ENCODE data around the gene ARHGEF4. TPM values are rescaled to one million over a fixed set of nuclear protein-coding genes. Genes with fewer than 3 reads are reported as not detected.

The ARHGEF4 gene
- total RNA-seq, 1 donor from 2014 or later: 4.8 TPM

- H4K20me1 ChIP-seq (ENCODE audit: insufficient read depth, low read length): no peaks in the 10 kb centered on the region
- Mint-ChIP-seq H3K27ac (ENCODE audit: unreplicated experiment) (no peak overlapping the region), H3K36me3 (ENCODE audit: low read depth, unreplicated experiment) (no peaks in the 10 kb centered on the region), H3K27me3 (ENCODE audit: low read depth, unreplicated experiment) (peaks cover 57% of the 10 kb centered on the region), H3K9me3 (ENCODE audit: unreplicated experiment) (no peaks in the 10 kb centered on the region), H3K4me3 (ENCODE audit: unreplicated experiment) (no peak overlapping the region), H3K4me1 (ENCODE audit: low read depth, unreplicated experiment) (peaks cover 10% of the 10 kb centered on the region)
- no peaks in the 10 kb centered on the region for H3K36me3 ChIP-seq (ENCODE audit: insufficient read depth, low read length)
- TF ChIP-seq EZH2 (IDR thresholded peaks at IDR 0.05; ENCODE audit: insufficient read depth, low read length) (no peak), CTCF (IDR thresholded peaks at IDR 0.05; ENCODE audit: insufficient read depth, low read depth, low read length) (no peak)
- H3K4me3 ChIP-seq (ENCODE audit: insufficient read depth, low read depth, low read length): no peak overlapping the region
- H3K9me3 ChIP-seq (ENCODE audit: insufficient read depth, low read depth, low read length): no peaks in the 10 kb centered on the region
- H3K79me2 ChIP-seq (ENCODE audit: insufficient read depth, low read length): no peaks in the 10 kb centered on the region
- no peak overlapping the region for H3K4me2 ChIP-seq (ENCODE audit: low read length)
- H3K27me3 ChIP-seq (ENCODE audit: insufficient read depth, low read length): peaks cover 29% of the 10 kb centered on the region
- DNase-seq (ENCODE audit: low read depth): no peak
- no peak overlapping the region for H3K9ac ChIP-seq (ENCODE audit: low read length)
- no peak for FAIRE-seq
- H3K27ac ChIP-seq (ENCODE audit: low read depth, low read length): no peak overlapping the region
- no peak overlapping the region for H2AFZ ChIP-seq (ENCODE audit: low read depth, low read length)
- H3K4me1 ChIP-seq (ENCODE audit: insufficient read depth, low read length): peaks cover 13% of the 10 kb centered on the region
Observed at GRCh38 chr2:130842770-130843169, 6.1 kb downstream of the ARHGEF4 start.

DNA sequence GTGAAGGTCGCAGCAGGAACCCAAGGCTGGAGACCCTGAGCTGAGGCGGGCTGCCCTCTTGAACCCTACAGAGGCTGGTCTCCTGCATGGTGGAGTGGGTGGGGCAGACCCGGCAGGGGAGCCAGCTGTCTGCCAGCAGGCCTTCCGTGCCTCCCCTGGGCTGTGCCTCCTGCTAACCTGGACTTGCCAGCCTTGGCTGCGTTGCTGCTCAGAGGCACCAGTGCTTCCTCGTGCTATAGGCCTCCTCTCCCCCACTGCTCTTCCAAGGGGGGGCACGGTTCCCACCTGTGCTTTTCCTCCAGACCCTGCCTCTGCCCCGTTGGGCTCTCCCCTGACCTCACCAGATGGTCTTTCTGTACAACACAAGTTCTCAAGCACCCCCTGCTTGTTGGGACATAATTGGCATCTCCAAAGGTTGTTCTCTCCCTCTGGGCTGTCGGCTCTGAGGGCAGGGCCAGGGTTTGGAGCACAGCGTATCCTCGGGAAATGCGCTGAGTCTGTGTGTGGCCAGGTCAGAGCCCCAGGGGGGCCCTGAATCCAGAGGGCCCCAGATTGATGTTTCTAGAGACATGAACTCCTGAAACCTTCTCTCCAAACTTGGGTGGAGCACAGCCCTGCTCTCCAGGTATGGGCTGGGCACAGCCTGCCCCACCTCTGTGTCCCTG, 6.7 kb downstream of the ARHGEF4 start:
- Mint-ChIP-seq H3K4me3 (ENCODE audit: unreplicated experiment) (no peak overlapping the region), H3K27me3 (ENCODE audit: low read depth, unreplicated experiment) (peaks cover 50% of the 10 kb centered on the region), H3K27ac (ENCODE audit: unreplicated experiment) (no peak overlapping the region), H3K9me3 (ENCODE audit: unreplicated experiment) (no peaks in the 10 kb centered on the region), H3K36me3 (ENCODE audit: low read depth, unreplicated experiment) (no peaks in the 10 kb centered on the region), H3K4me1 (ENCODE audit: low read depth, unreplicated experiment) (peaks cover 10% of the 10 kb centered on the region)
- no peaks in the 10 kb centered on the region for H3K36me3 ChIP-seq (ENCODE audit: insufficient read depth, low read length)
- no peak overlapping the region for H2AFZ ChIP-seq (ENCODE audit: low read depth, low read length)
- no peaks in the 10 kb centered on the region for H3K9me3 ChIP-seq (ENCODE audit: insufficient read depth, low read depth, low read length)
- peaks cover 13% of the 10 kb centered on the region for H3K4me1 ChIP-seq (ENCODE audit: insufficient read depth, low read length)
- no peaks in the 10 kb centered on the region for H4K20me1 ChIP-seq (ENCODE audit: insufficient read depth, low read length)
- no peak for FAIRE-seq
- no peak overlapping the region for H3K9ac ChIP-seq (ENCODE audit: low read length)
- no peak overlapping the region for H3K27ac ChIP-seq (ENCODE audit: low read depth, low read length)
- H3K4me3 ChIP-seq (ENCODE audit: insufficient read depth, low read depth, low read length): no peak overlapping the region
- peaks cover 24% of the 10 kb centered on the region for H3K27me3 ChIP-seq (ENCODE audit: insufficient read depth, low read length)
- no peak for DNase-seq (ENCODE audit: low read depth)
- TF ChIP-seq EZH2 (IDR thresholded peaks at IDR 0.05; ENCODE audit: insufficient read depth, low read length) (no peak), CTCF (IDR thresholded peaks at IDR 0.05; ENCODE audit: insufficient read depth, low read depth, low read length) (no peak)
- no peaks in the 10 kb centered on the region for H3K79me2 ChIP-seq (ENCODE audit: insufficient read depth, low read length)
- no peak overlapping the region for H3K4me2 ChIP-seq (ENCODE audit: low read length)

GRCh38 chr2:130844161-130844560, 7.4 kb downstream of the ARHGEF4 start:
- H3K9me3 Mint-ChIP-seq (ENCODE audit: unreplicated experiment): no peaks in the 10 kb centered on the region
- no peak for TF ChIP-seq CTCF (IDR thresholded peaks at IDR 0.05; ENCODE audit: insufficient read depth, low read depth, low read length)
- no peak for TF ChIP-seq EZH2 (IDR thresholded peaks at IDR 0.05; ENCODE audit: insufficient read depth, low read length)
- FAIRE-seq: no peak

More at GRCh38 chr2:130844161-130844560, 7.4 kb downstream of the ARHGEF4 start:
- no peak overlapping the region for H3K4me3 Mint-ChIP-seq (ENCODE audit: unreplicated experiment)
- Histone ChIP-seq H2AFZ (ENCODE audit: low read depth, low read length) (no peak overlapping the region), H3K4me3 (ENCODE audit: insufficient read depth, low read depth, low read length) (no peak overlapping the region), H3K4me2 (ENCODE audit: low read length) (no peak overlapping the region), H3K36me3 (ENCODE audit: insufficient read depth, low read length) (no peaks in the 10 kb centered on the region), H4K20me1 (ENCODE audit: insufficient read depth, low read length) (no peaks in the 10 kb centered on the region), H3K27me3 (ENCODE audit: insufficient read depth, low read length) (peaks cover 17% of the 10 kb centered on the region), H3K79me2 (ENCODE audit: insufficient read depth, low read length) (no peaks in the 10 kb centered on the region), H3K9ac (ENCODE audit: low read length) (no peak overlapping the region), H3K27ac (ENCODE audit: low read depth, low read length) (no peak overlapping the region), H3K4me1 (ENCODE audit: insufficient read depth, low read length) (peaks cover 13% of the 10 kb centered on the region), H3K9me3 (ENCODE audit: insufficient read depth, low read depth, low read length) (no peaks in the 10 kb centered on the region)
- no peak for DNase-seq (ENCODE audit: low read depth)
- no peak overlapping the region for H3K27ac Mint-ChIP-seq (ENCODE audit: unreplicated experiment)
- peaks cover 44% of the 10 kb centered on the region for H3K27me3 Mint-ChIP-seq (ENCODE audit: low read depth, unreplicated experiment)
- H3K36me3 Mint-ChIP-seq (ENCODE audit: low read depth, unreplicated experiment): no peaks in the 10 kb centered on the region
- peaks cover 10% of the 10 kb centered on the region for H3K4me1 Mint-ChIP-seq (ENCODE audit: low read depth, unreplicated experiment)

Data from astrocyte (in vitro differentiated cells and primary cell).